Thyroid gland (tissue), 4 donors: ENCODE measurements around the gene DGKD.

Source experiments
- CTCF ChIP-seq, 6 experiments: fragments of 200-600 bp in 3 of 6; fragments of 450-650 bp in 3 of 6; sonication (generic) in 3 of 6; IDR thresholded peaks; one replicate each; pipeline ENCODE4 v1.5.1; 2016 to 2019; ENCODE audit warnings: antibody characterized with exemption in 6 of 6, mild to moderate bottlenecking in 2 of 6, inconsistent platforms in 1 of 6, moderate library complexity in 1 of 6
- POLR2A ChIP-seq, 2 donors: fragments of 450-650 bp; IDR thresholded peaks; one replicate each; pipeline ENCODE4 v1.6.1; 2017; ENCODE audit warnings: antibody characterized with exemption in 2 of 2, mild to moderate bottlenecking in 2 of 2, moderate library complexity in 1 of 2

- TF ChIP-seq CTCF (IDR thresholded peaks at IDR 0.05) (no peak), POLR2A (IDR thresholded peaks at IDR 0.05) (no peak)
Observed at GRCh38 chr2:233328922-233329321, 25.4 kb upstream of the DGKD start.
